Right lobe of liver (tissue), 4 donors: Measurements from ENCODE around the gene TGOLN2.

Source experiments
- POLR2A ChIP-seq: fragments of 450-650 bp; IDR thresholded peaks from one replicate; pipeline ENCODE4 v1.6.1; 2017; ENCODE audit warnings: antibody characterized with exemption, mild to moderate bottlenecking
- TF ChIP-seq, protein P1 (sequence below), 4 donors: fragments of 200-600 bp in 3 of 4; fragments of 450-650 bp in 1 of 4; IDR thresholded peaks; one replicate each; pipeline versions ENCODE4 v1.5.1 to v1.8.0; 2016 to 2022; ENCODE audit warnings: antibody characterized with exemption in 4 of 4, mild to moderate bottlenecking in 2 of 4
- donor health status: DM: no; HTN: no; CAD: no.
- donor health status: DM: no; HTN: no; CAD: no.
- donor health status: DM: no; HTN: yes; CAD: no.

DNA sequence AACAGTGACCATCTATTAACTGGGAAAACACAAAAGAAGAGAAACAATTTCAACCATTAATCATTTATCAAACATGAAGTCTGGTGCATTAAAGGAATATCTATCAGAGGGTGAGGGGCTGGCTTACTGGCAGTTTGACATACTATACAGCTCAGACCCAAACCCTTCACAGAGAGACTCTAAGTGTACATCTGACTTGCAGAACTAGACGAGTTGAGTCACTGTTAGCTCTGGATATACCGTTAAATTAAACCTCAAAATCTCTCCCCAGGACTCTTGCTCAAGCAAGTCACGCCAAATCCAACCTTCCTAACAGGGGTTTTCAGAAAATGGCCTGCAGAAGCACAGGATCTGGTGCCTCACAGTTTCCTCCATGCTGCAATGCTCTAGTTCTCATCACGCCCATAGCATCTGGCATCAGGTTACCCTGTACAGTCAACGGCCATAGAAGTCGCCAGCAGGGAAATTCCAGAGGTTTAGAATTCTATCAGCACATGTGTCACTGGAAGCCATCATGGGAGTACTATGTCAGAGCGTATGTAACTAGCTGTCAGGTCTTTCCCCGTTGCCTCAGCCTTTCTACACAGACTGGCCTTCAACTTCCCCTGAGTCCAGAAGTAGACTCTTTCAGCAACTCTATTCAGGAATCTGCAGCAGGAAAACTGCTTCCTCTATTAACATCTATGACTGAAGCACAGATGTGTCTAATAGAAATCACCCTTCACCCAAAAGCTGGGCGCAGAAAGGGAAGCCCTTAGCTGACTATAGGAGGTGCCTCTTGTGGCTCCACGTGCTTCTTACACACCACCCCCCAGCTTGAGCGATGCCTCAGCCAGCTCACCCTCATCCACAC lies 9.3 kb downstream of the TGOLN2 start:
- TF ChIP-seq POLR2A: no peak
- TF ChIP-seq, protein P1, sequence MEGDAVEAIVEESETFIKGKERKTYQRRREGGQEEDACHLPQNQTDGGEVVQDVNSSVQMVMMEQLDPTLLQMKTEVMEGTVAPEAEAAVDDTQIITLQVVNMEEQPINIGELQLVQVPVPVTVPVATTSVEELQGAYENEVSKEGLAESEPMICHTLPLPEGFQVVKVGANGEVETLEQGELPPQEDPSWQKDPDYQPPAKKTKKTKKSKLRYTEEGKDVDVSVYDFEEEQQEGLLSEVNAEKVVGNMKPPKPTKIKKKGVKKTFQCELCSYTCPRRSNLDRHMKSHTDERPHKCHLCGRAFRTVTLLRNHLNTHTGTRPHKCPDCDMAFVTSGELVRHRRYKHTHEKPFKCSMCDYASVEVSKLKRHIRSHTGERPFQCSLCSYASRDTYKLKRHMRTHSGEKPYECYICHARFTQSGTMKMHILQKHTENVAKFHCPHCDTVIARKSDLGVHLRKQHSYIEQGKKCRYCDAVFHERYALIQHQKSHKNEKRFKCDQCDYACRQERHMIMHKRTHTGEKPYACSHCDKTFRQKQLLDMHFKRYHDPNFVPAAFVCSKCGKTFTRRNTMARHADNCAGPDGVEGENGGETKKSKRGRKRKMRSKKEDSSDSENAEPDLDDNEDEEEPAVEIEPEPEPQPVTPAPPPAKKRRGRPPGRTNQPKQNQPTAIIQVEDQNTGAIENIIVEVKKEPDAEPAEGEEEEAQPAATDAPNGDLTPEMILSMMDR (IDR thresholded peaks at IDR 0.05): no peak
